CD4-positive, alpha-beta T cell treated with Interleukin-4 for 4 hours (primary cell): ENCODE results near the gene KRT78.

Source experiments
- DNase-seq: peaks from one replicate; pipeline ENCODE4 v3.0.0-alpha.2; 2020

The KRT78 gene

GRCh38 chr12:52837781-52838608 is 10.8 kb downstream of the KRT78 start:
- no peak for DNase-seq

GRCh38 chr12:52837413-52837741 is 11.4 kb downstream of the KRT78 start:
- DNase-seq: no peak

- DNase-seq: no peak
These were observed 12.0 kb downstream of the KRT78 start for GRCh38 chr12:52836491-52837412.

GRCh38 chr12:52836042-52836466 is 12.7 kb downstream of the KRT78 start:
- peak; percentile 30 for DNase-seq

- no peak for DNase-seq
These were observed 13.3 kb downstream of the KRT78 start for GRCh38 chr12:52835271-52836041.

- DNase-seq: no peak
These were observed 14.1 kb downstream of the KRT78 start for GRCh38 chr12:52834727-52835001.

GRCh38 chr12:52833922-52834726 is 14.7 kb downstream of the KRT78 start, which contains the start of gene KRT79:
TSS of gene KRT79 (minus strand) at chr12:52834311. CDS start at chr12:52834260, 51 bp downstream.
- no peak for DNase-seq

GRCh38 chr12:52832985-52833905 is 15.5 kb downstream of the KRT78 start:
- DNase-seq: no peak

GRCh38 chr12:52832451-52832850 is 16.3 kb downstream of the KRT78 start:
- no peak for DNase-seq

- DNase-seq: no peak
These were observed 17.5 kb downstream of the KRT78 start for GRCh38 chr12:52831251-52831650.

GRCh38 chr12:52829986-52830770 is 18.6 kb downstream of the KRT78 start:
- no peak for DNase-seq

- DNase-seq: no peak
These were observed 20.2 kb downstream of the KRT78 start for GRCh38 chr12:52828591-52829021.

- no peak for DNase-seq
These were observed 20.6 kb downstream of the KRT78 start for GRCh38 chr12:52828156-52828555.

- no peak for DNase-seq
These were observed 21.2 kb downstream of the KRT78 start for GRCh38 chr12:52827499-52828090.

- no peak for DNase-seq
These were observed 21.9 kb downstream of the KRT78 start for GRCh38 chr12:52826611-52827498.

GRCh38 chr12:52825961-52826360 is 22.8 kb downstream of the KRT78 start:
- DNase-seq: no peak

- no peak for DNase-seq
These were observed 23.9 kb downstream of the KRT78 start for GRCh38 chr12:52824741-52825410.

GRCh38 chr12:52823761-52824450 is 24.9 kb downstream of the KRT78 start:
- DNase-seq: no peak
